ENCODE results near the gene CCDC93.

GRCh38 chr2:117989854-117990438 is 23.9 kb downstream of the CCDC93 start:
- TF ChIP-seq CTCF (IDR thresholded peaks at IDR 0.05) (no peak), POLR2AphosphoS5 (IDR thresholded peaks at IDR 0.05; ENCODE audit: insufficient read depth in 1 of 2, low read depth in 1 of 2) (no peak)

Data from vagina (tissue), 2 donors.